ENCODE data around the gene SEL1L2. TPM values are rescaled to one million over a fixed set of nuclear protein-coding genes. Genes with fewer than 3 reads are reported as not detected.

Gene SEL1L2
- total RNA-seq, 1 donor from 2014 or later = not detected

DNA sequence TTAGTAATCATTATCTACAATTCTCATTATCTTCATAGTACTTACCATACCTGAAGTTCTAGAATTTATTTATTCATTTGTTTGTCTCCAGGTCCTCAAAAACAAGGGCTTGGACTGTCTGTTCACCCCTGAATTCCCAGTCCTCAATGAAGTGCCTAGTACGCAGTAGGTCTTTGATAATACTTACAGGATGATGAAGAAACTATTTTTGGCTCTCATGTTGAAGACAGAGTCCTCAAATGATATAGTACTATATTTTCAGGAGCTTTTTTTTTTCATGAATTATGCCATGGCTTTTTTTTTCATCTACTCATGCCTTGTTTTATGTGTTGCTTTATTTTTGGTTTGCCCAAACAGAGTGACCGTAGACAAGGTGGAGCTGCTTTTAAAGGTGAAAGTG, 139.1 kb downstream of the SEL1L2 start:
- Histone ChIP-seq H3K27me3 (no peaks in the 10 kb centered on the region), H3K27ac (peak overlapping the region; percentile 74), H3K36me3 (no peaks in the 10 kb centered on the region), H3K4me1 (peaks cover 6% of the 10 kb centered on the region), H3K4me3 (no peak overlapping the region), H3K9me3 (no peaks in the 10 kb centered on the region)
- intact Hi-C loops (cut with DNase I) = loop anchor here (5.0 kb wide), 1 partner anchor 1074 kb away; no protein-coding TSS in a partner anchor
- DNase-seq (ENCODE audit: extremely low spot score in 2 of 2) = no peak
- TF ChIP-seq CTCF (IDR thresholded peaks at IDR 0.05) (no peak), POLR2AphosphoS5 (IDR thresholded peaks at IDR 0.05; ENCODE audit: insufficient read depth in 1 of 2, low read depth in 1 of 2) (no peak), POLR2A (IDR thresholded peaks at IDR 0.05) (no peak)

DNA sequence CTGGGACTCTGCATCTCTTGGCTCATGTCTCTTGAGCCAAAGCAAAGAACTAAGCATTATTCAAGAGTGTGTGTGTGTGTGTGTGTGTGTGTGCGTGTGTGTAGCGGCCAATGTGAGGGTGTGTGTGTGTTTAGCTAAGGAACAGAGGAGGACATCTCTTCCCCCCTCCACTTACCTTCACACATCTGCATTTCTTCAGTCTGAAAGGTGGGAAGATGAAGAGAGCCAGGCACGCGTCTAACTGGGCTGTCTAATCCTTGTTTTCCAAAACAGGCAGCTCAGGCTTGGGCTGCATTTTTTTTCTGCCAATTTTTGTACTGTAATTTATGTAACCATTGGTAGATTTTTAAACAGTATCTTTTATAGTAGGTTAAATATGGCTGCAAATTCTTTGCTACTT, 146.1 kb downstream of the SEL1L2 start:
- TF ChIP-seq CTCF (IDR thresholded peaks at IDR 0.05) (no peak), POLR2A (IDR thresholded peaks at IDR 0.05) (no peak)
- H3K9me3 ChIP-seq = no peaks in the 10 kb centered on the region
- no peak for DNase-seq (ENCODE audit: extremely low spot score in 2 of 2)
- no peaks in the 10 kb centered on the region for H3K4me1 ChIP-seq
- no peak overlapping the region for H3K4me3 ChIP-seq
- intact Hi-C loops (cut with DNase I) = no loop called here
- no peaks in the 10 kb centered on the region for H3K36me3 ChIP-seq
- H3K27me3 ChIP-seq = no peaks in the 10 kb centered on the region
- no peak overlapping the region for H3K27ac ChIP-seq

GRCh38 chr20:13841206-13841605, 149.2 kb downstream of the SEL1L2 start:
- intact Hi-C loops (cut with DNase I) = no loop called here
- Histone ChIP-seq H3K36me3 (no peaks in the 10 kb centered on the region), H3K9me3 (no peaks in the 10 kb centered on the region), H3K27me3 (no peaks in the 10 kb centered on the region), H3K4me1 (no peaks in the 10 kb centered on the region), H3K4me3 (no peak overlapping the region), H3K27ac (no peak overlapping the region)
- no peak for DNase-seq (ENCODE audit: extremely low spot score in 2 of 2)
- no peak for TF ChIP-seq CTCF (IDR thresholded peaks at IDR 0.05)
- no peak for TF ChIP-seq POLR2AphosphoS5 (IDR thresholded peaks at IDR 0.05; ENCODE audit: insufficient read depth in 1 of 2, low read depth in 1 of 2)
- TF ChIP-seq POLR2A (IDR thresholded peaks at IDR 0.05) = no peak

- no peaks in the 10 kb centered on the region for H3K27me3 ChIP-seq
- TF ChIP-seq CTCF (IDR thresholded peaks at IDR 0.05) (no peak), POLR2A (IDR thresholded peaks at IDR 0.05) (no peak), POLR2AphosphoS5 (IDR thresholded peaks at IDR 0.05; ENCODE audit: insufficient read depth in 1 of 2, low read depth in 1 of 2) (no peak)
- H3K4me1 ChIP-seq = no peaks in the 10 kb centered on the region
- no peak overlapping the region for H3K27ac ChIP-seq
- DNase-seq (ENCODE audit: extremely low spot score in 2 of 2) = no peak
- no peaks in the 10 kb centered on the region for H3K9me3 ChIP-seq
- intact Hi-C loops (cut with DNase I) = no loop called here
- no peaks in the 10 kb centered on the region for H3K36me3 ChIP-seq
- no peak overlapping the region for H3K4me3 ChIP-seq
These were observed 150.3 kb downstream of the SEL1L2 start for GRCh38 chr20:13840093-13840465.

GRCh38 chr20:13839421-13840092, 150.9 kb downstream of the SEL1L2 start:
- TF ChIP-seq CTCF (IDR thresholded peaks at IDR 0.05) (no peak), POLR2AphosphoS5 (IDR thresholded peaks at IDR 0.05; ENCODE audit: insufficient read depth in 1 of 2, low read depth in 1 of 2) (peak in 1 of 2 donors; percentile 21)
- Histone ChIP-seq H3K27ac (peak overlapping the region; percentile 10), H3K9me3 (no peaks in the 10 kb centered on the region), H3K4me3 (no peak overlapping the region), H3K36me3 (no peaks in the 10 kb centered on the region), H3K4me1 (no peaks in the 10 kb centered on the region), H3K27me3 (no peaks in the 10 kb centered on the region)
- no peak for DNase-seq (ENCODE audit: extremely low spot score in 2 of 2)
- intact Hi-C loops (cut with DNase I) = no loop called here

All from vagina (tissue), 2 donors.